Thoracic aorta (tissue), 2 donors: ENCODE measurements around the gene MUC4. TPM values are rescaled to one million over a fixed set of nuclear protein-coding genes. Genes with fewer than 3 reads are reported as not detected.

Experiments
- ATAC-seq: fragments of 150-250 bp; one replicate; pipeline ENCODE4 v1.8.0; 2017; ENCODE audit warnings: low read depth; ENCODE audit not compliant: insufficient number of reproducible peaks, low FRiP score
- DNase-seq: peaks from one replicate; pipeline ENCODE4 v3.0.0-alpha.2; 2020; ENCODE audit warnings: low spot score
- H3K27ac ChIP-seq, 2 donors: fragments of 200-600 bp; sonication (generic); 1 replicate in 1 of 2; 2 replicates in 1 of 2; pipeline ENCODE4 v1.5.1; 2016; ENCODE audit warnings: mild to moderate bottlenecking in 2 of 2, moderate library complexity in 2 of 2
- H3K27me3 ChIP-seq: fragments of 200-600 bp; sonication (generic); replicated peaks from 2 replicates; pipeline ENCODE4 v1.6.0; 2016; ENCODE audit warnings: mild to moderate bottlenecking; ENCODE audit not compliant: insufficient read depth
- H3K36me3 ChIP-seq: fragments of 200-600 bp; sonication (generic); one replicate; pipeline ENCODE4 v1.5.1; 2016
- H3K4me1 ChIP-seq, 2 donors: fragments of 200-600 bp; sonication (generic); 1 replicate in 1 of 2; 2 replicates in 1 of 2; pipeline versions ENCODE4 v1.5.1 to v1.6.0; 2016; ENCODE audit warnings: low read depth in 2 of 2, mild to moderate bottlenecking in 1 of 2; ENCODE audit not compliant: control insufficient read depth in 1 of 2
- H3K4me3 ChIP-seq: fragments of 200-600 bp; sonication (generic); 2 replicates; pipeline ENCODE4 v1.5.1; 2016; ENCODE audit warnings: mild to moderate bottlenecking
- H3K9me3 ChIP-seq: fragments of 200-600 bp; sonication (generic); 2 replicates; pipeline ENCODE4 v1.5.1; 2016
- CTCF ChIP-seq: fragments of 200-600 bp; sonication (generic); IDR thresholded peaks from one replicate; pipeline ENCODE4 v1.5.1; 2019; ENCODE audit warnings: antibody characterized with exemption
- total RNA-seq, 2 donors: library from RNA; depleted of rRNA; stranded (reverse); fragments of >200 nt; gene quantifications; one replicate each; pipeline versions ENCODE4 v1.1.0 to v1.2.3, GENCODE V29; 2016

MUC4 gene
- total RNA-seq, 2 donors from 2014 or later: not detected

DNA sequence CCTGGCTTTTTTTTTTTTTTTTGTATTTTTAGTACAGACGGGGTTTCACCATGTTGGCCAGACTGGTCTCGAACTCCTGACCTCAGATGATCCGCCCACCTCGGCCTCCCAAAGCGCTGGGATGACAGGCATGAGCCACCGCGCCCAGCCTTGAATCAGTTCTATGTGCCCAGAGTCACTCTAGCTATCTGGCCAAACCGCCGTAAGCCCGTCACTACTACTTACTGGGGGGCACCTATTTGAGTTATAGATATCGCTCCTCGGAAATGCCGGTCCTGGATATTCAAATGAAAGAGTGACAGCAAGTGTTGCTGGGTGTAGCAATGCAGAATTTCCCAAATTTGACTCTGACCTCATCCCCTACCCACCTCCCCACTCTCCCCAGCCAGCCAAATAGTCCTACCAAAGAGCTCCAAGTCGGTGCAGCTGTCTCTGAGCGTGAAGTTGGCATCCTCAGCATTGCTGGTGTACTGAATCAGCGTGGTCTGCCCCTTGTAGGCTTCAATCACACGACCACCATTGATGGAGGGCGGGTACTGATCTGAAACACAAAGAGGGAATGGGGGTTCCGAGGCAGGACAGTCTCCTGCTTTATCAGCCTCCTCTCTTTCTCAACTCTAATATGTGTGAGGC is 52.9 kb downstream of the MUC4 start:
- Histone ChIP-seq H3K27ac (no peak overlapping the region), H3K36me3 (no peaks in the 10 kb centered on the region), H3K4me3 (no peak overlapping the region), H3K27me3 (no peaks in the 10 kb centered on the region), H3K9me3 (no peaks in the 10 kb centered on the region), H3K4me1 (no peaks in the 10 kb centered on the region)
- no peak for DNase-seq
- no peak for ATAC-seq
- TF ChIP-seq CTCF: no peak

GRCh38 chr3:195757827-195758226 is 53.9 kb downstream of the MUC4 start:
- H3K27me3 ChIP-seq: no peaks in the 10 kb centered on the region
- H3K4me1 ChIP-seq: no peaks in the 10 kb centered on the region
- H3K36me3 ChIP-seq: no peaks in the 10 kb centered on the region
- H3K9me3 ChIP-seq: no peaks in the 10 kb centered on the region
- no peak for TF ChIP-seq CTCF
- no peak overlapping the region for H3K4me3 ChIP-seq
- no peak for DNase-seq
- ATAC-seq: no peak
- H3K27ac ChIP-seq: no peak overlapping the region

DNA sequence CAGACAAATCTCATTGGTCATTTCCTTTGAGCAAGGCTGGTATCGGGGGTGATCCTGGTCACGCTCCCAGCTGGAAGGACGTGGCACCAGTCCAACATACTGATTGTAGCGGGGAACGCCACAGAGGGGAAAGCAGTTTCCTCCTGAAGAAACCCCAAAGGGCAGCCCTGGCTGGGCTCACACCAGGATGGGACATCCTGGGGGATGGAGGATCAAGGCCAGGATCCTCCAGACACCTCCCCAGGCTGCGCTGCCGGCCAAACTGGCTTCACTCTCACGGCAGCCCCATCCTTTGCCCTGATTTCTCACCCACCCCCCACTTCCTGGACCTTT is 54.3 kb downstream of the MUC4 start:
- Histone ChIP-seq H3K4me3 (no peak overlapping the region), H3K27me3 (no peaks in the 10 kb centered on the region)
- no peak for TF ChIP-seq CTCF

DNA sequence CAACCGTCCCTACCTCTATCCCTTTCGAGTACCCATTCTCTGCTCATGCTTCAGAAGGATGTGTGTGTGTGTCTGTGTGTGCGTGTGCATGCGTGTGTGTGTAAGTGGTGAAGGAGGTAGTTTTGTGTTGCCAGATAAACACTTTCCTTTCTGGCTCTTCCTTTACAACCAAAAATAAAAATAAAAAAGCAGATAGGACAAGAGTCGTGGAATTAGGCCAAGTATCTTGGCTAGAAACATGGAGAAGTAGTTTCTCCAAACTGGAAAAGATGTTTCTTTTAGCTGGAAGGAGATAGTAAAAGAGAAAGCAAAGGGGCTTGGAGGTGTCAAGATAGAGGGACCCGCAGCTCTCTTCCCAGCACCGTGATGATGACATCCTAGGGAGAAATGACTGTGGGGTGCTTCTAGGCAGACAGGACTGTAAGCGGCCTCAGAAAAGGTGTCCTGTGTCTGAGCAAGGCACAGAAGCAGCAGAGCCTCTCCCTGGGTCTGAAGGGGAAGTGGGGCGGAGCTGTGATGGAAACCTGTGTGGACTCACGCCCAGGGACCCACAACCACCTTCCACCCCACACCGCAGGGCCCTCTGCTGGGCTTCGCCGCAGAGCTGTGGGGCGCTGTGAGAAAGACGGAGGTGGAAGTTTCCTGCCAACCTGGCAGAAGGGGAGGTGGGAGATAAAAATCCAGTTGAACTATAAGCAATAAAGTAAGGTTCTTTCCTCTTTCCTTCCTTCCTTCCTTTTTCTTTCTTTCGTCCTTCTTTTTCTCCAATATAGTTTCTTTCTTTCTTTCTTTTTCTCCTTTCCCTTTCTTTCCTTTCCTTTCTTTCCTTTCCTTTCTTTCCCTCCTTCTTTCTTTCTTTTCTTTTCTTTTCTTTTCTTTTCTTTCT is 55.7 kb downstream of the MUC4 start:
- no peak overlapping the region for H3K4me3 ChIP-seq
- no peak for DNase-seq
- TF ChIP-seq CTCF: no peak
- H3K9me3 ChIP-seq: no peaks in the 10 kb centered on the region
- H3K27ac ChIP-seq: no peak overlapping the region
- no peaks in the 10 kb centered on the region for H3K27me3 ChIP-seq
- ATAC-seq: no peak
- no peaks in the 10 kb centered on the region for H3K36me3 ChIP-seq
- H3K4me1 ChIP-seq: no peaks in the 10 kb centered on the region

More for the DNA sequence above, 54.3 kb downstream of the MUC4 start:
- Histone ChIP-seq H3K9me3 (no peaks in the 10 kb centered on the region), H3K27ac (no peak overlapping the region), H3K4me1 (no peaks in the 10 kb centered on the region), H3K36me3 (no peaks in the 10 kb centered on the region)
- no peak for DNase-seq
- ATAC-seq: no peak

- DNase-seq (no peak), ATAC-seq (no peak)
- no peaks in the 10 kb centered on the region for H3K4me1 ChIP-seq
- H3K9me3 ChIP-seq: no peaks in the 10 kb centered on the region
- H3K36me3 ChIP-seq: no peaks in the 10 kb centered on the region
- no peak overlapping the region for H3K27ac ChIP-seq
- no peaks in the 10 kb centered on the region for H3K27me3 ChIP-seq
- H3K4me3 ChIP-seq: no peak overlapping the region
- no peak for TF ChIP-seq CTCF
These were observed 56.3 kb downstream of the MUC4 start for GRCh38 chr3:195755391-195755790.
